Measurements from ENCODE around the gene ADISSP.

The ADISSP gene

DNA sequence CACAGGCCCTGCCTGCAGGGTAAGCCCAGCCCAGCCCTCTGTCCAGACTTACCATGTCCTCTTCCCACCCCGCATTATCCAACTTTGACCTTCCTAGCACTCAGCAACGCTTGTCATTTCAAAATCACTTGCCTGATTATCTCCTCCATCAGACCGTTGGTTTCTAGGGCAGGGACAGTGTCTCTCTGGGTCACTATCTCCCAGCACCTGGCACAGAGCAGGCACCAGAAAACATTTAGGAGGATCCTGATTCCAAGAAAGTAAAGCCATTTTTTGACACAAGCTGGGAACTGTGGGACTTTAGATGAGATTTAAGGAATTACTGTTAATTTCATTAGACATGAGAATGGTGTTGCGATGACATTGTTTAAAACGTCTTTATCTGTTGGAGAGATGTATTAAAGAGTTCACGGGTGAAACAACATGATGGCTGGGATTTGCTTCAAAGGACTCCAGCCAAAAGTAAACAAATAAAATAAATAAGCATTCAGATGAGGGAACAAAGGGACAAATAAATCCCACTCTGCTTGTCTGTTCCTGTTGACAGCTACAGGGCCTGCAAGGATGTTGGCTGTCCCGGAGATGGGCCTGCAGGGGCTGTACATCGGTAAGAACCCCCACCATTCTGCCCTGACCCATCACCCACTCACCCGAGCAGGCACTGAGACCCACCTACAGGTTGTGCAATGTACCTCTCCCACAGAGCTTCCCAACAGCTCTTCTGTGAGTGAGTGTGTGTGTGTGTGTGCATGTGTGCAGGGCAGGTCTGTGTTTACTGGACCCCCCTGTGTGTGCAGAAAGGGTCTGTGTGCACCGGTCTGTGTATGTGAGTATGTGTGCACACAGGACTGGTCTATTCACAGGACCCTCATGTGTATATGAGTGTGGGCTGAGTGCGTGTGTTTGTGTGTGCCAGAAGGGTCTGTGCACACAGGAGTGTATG, 29.2 kb downstream of the ADISSP start:
- no peak for DNase-seq (ENCODE audit: low read depth)

- no peak for DNase-seq (ENCODE audit: low read depth)
Measured at GRCh38 chr20:3735768-3736167, 31.8 kb downstream of the ADISSP start.

GRCh38 chr20:3734111-3734843, 33.3 kb downstream of the ADISSP start:
- no peak for DNase-seq (ENCODE audit: low read depth)

GRCh38 chr20:3733119-3733995, 34.2 kb downstream of the ADISSP start:
- no peak for DNase-seq (ENCODE audit: low read depth)

GRCh38 chr20:3732327-3733118, 35.0 kb downstream of the ADISSP start, which contains the start of gene HSPA12B:
HSPA12B (plus strand) TSS chr20:3732685; CDS start chr20:3738675, 5,990 bp downstream.
- no peak for DNase-seq (ENCODE audit: low read depth)

GRCh38 chr20:3731944-3732326, 35.6 kb downstream of the ADISSP start:
- DNase-seq (ENCODE audit: low read depth): no peak

GRCh38 chr20:3730803-3731672, 36.5 kb downstream of the ADISSP start:
- no peak for DNase-seq (ENCODE audit: low read depth)

- DNase-seq (ENCODE audit: low read depth): no peak
Measured at GRCh38 chr20:3729811-3730540, 37.6 kb downstream of the ADISSP start.

DNA sequence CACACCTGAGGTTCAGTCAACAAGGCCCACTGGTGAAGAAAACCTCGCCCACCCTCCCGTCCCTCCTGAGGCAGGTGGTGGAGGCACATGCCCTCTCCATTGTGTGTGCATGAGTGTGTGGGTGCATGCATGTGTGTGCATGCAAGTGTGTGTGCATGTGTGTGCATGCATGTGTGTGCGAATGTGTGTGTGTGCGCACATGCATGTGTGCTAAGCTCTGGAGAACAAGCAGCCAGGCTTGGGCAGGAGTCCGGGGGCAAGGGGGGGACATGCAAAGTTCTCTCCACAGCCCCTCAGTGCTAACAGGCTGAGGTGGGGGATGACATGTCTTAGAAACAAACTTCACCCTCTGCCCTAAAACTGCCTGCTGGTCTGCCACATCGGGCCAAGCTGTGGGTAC, 38.2 kb downstream of the ADISSP start:
- no peak for DNase-seq (ENCODE audit: low read depth)

DNA sequence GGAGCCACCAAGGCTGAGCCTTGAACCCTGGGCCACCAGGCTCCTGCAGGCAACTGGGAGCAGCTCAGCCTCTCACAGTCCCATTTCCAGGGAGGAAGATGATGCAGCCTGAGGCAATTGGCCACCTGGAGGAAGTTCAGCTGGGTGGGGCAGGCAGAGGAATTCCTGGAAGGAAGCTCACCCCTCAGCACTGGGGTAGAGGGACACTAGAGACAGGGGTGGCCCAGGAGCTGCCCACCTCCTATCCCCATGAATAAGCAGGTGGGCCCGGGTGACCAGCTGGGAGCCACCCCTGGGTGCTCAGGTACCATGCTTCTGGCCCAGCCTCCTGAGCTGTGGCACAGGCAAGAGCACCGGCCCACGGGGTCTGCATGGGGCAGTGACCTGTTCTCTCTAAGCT, 38.7 kb downstream of the ADISSP start:
- no peak for DNase-seq (ENCODE audit: low read depth)

- no peak for DNase-seq (ENCODE audit: low read depth)
Measured at GRCh38 chr20:3728354-3728753, 39.2 kb downstream of the ADISSP start.

- DNase-seq (ENCODE audit: low read depth): peak; percentile 39
Measured at GRCh38 chr20:3727401-3728021, 40.0 kb downstream of the ADISSP start.

GRCh38 chr20:3724356-3724755, 43.2 kb downstream of the ADISSP start:
- DNase-seq (ENCODE audit: low read depth): no peak

- no peak for DNase-seq (ENCODE audit: low read depth)
Measured at GRCh38 chr20:3723284-3723683, 44.3 kb downstream of the ADISSP start.

DNA sequence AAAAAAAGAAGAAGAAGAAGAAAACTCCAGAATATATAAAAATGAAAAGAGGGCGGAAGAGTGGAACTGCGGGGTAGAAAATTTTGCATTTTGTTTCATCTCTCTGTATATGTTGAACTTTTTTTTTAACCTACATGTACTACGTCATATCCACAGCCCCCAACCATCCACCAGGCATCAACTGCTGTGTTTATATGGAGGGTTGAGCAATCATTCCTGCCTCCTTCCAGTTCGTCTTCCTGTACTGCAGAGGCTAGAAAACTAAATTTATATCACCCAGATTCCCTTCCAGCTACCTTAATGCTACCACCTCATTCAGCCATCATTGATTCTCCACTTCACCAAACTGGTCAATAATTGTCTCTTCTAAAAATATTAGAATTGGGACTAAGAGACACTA, 45.6 kb downstream of the ADISSP start:
- DNase-seq (ENCODE audit: low read depth): no peak

DNA sequence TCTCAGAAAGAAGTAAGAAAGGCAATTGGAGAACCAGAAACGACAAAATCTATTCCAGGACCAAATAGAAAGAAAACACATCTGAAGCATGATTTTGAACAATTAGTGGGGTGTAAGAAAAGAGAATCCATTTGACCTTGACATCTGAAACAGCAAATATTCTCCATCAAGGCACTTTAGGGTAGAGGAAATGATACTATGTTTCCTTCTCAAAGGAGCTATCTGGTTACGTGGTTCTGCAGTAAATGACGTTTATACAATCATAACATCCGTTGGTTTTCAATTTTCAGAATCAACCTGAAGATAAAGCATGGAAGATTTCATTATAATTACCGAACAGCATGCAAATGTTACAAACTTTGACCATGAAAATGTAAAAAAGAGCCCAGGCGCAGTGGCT, 46.9 kb downstream of the ADISSP start:
- DNase-seq (ENCODE audit: low read depth): no peak

DNA sequence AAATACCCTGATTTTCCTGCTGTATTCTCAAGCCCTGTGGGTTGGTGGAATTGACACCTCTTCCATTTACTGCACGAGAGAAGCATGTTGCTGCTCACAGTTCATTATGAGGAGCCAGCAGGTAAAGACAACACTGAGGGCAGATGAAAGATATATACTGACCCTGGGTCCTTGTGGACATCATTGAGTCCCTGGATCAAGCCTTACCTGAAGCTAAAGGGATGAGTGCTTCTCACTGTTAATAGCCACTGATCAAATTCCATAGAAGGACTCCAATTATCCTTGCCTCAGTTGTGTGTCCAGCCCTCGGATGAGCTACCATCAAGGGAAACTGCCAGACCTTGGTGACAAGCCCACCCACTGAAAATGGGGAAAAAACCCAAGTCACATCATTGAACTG, 47.5 kb downstream of the ADISSP start:
- DNase-seq (ENCODE audit: low read depth): no peak

- no peak for DNase-seq (ENCODE audit: low read depth)
Measured at GRCh38 chr20:3719046-3719445, 48.5 kb downstream of the ADISSP start.

DNA sequence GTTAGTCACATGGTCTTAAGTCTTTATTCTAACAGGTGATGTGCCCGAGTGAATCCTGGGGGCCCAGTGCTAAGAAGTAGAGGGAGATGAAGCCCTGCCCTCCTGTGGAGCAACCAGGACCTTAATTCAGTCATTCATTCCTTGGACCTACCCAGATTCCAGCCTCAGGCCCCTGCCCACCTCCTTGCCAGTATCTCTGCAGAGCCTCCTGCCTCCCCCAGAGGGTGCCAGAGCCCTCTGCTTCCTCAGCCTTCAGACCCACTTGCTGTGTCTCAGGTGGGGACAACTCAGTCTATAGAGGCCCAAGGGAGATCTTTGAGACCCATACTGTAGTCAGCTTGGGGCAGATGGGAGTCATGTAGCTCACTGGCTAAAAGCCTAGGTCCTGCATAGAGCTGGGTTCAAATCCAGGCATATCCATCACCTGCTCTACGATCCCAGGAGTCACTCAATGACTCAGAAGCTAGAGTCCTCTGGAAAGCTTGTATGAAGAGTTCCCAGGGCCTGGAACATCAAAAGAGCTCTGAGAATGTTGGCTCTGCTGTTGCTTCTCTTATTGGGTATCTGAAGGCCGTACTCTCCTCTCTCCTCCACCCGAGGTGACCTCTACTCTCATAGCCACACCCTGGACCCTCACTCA, 51.2 kb downstream of the ADISSP start:
- DNase-seq (ENCODE audit: low read depth): peak; percentile 15

Data from GM04504 (cell line).